Effector memory CD8-positive, alpha-beta T cell (primary cell): ENCODE measurements around the gene APOC3.

Source experiments
- ATAC-seq: fragments of 150-1000 bp; cut with Tn5 transposase; replicated peaks from 2 replicates; pipeline ENCODE4 v1.10.0; 2021; ENCODE audit warnings: mild to moderate bottlenecking, moderate library complexity
- DNase-seq, 3 experiments: peaks; one replicate each; pipeline ENCODE4 v3.0.0; 2021
- H3K27ac Mint-ChIP-seq, 2 donors: one replicate each; pipeline ENCODE4 v1.8.0; 2022; ENCODE audit warnings: mild to moderate bottlenecking in 2 of 2, mixed read lengths in 2 of 2, moderate library complexity in 2 of 2
- H3K27me3 Mint-ChIP-seq, 2 donors: one replicate each; pipeline ENCODE4 v1.8.0; 2022; ENCODE audit warnings: mixed read lengths in 2 of 2
- H3K36me3 Mint-ChIP-seq: one replicate; pipeline ENCODE4 v1.8.0; 2022; ENCODE audit warnings: mild to moderate bottlenecking, moderate library complexity, mixed read lengths; ENCODE audit not compliant: insufficient read depth
- H3K4me1 Mint-ChIP-seq, 2 donors: one replicate each; pipeline ENCODE4 v1.8.0; 2022; ENCODE audit warnings: low read depth in 2 of 2, mixed read lengths in 2 of 2
- H3K4me3 Mint-ChIP-seq, 2 donors: one replicate each; pipeline ENCODE4 v1.8.0; 2022; ENCODE audit warnings: mild to moderate bottlenecking in 2 of 2, mixed read lengths in 2 of 2, moderate library complexity in 2 of 2
- H3K9me3 Mint-ChIP-seq, 2 donors: one replicate each; pipeline ENCODE4 v1.8.0; 2022; ENCODE audit warnings: mixed read lengths in 2 of 2

Gene APOC3

DNA sequence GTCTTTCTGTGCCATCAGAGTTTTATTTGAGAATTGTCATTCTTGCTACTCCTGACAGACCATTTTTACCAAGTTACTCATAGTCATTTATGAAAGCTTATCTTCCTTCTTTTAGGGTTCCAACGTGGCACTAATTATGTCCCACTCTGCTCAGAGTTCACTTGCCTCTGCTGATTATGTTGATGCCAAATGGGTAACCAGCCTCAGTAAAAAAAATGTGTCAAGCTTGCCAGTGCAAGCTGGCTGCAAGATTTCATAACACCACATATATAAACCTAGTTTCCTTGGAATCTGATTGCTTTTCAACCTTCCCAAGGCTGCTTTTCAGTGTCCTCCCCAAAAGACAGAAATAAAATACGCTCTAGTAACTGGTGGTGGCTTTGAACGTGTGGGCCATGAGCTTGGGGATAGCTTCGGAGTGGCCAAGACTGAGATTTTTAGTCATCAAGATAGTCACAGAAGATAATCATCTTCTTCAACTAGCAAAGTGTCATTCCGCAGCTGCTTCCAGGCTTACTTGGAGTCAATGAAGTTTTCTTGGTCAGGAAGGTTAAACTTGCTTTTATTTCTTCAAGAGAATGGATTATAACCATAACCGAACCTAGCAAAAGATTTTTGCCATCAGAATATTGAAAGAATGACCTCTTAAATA lies 37.2 kb downstream of the APOC3 start:
- no peak for ATAC-seq
- Mint-ChIP-seq H3K27me3 (no peaks in the 10 kb centered on the region), H3K9me3 (no peaks in the 10 kb centered on the region), H3K4me1 (peaks cover 11 to 20% of the 10 kb centered on the region in 2 donors), H3K36me3 (peaks cover 70% of the 10 kb centered on the region), H3K4me3 (no peak overlapping the region), H3K27ac (peak overlapping the region in 1 of 2 donors; percentile 62)
- no peak for DNase-seq

DNA sequence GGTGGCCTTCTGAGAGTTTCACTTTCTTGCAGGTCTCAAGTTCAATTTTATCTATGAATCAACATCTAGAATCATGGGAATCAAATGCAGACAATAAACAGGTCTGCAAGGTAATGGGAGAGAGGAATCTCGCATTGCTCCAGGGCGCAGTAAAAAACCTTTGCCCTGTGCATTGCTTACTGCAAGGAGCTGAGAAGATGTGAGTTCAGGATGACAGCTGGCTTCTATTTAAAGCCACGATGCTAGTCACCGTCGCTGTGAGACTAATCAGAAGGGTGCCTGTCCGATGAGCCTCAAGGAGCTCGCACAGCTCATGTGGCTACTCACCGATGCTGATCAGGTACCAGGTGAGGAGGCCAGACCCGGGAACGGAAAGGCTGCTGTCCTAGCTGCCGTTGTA lies 37.9 kb downstream of the APOC3 start:
- H3K9me3 Mint-ChIP-seq: no peaks in the 10 kb centered on the region
- no peak for ATAC-seq
- no peaks in the 10 kb centered on the region for H3K27me3 Mint-ChIP-seq
- H3K4me1 Mint-ChIP-seq: peaks cover 11 to 20% of the 10 kb centered on the region in 2 donors
- H3K4me3 Mint-ChIP-seq: no peak overlapping the region
- peaks cover 68% of the 10 kb centered on the region for H3K36me3 Mint-ChIP-seq
- no peak overlapping the region for H3K27ac Mint-ChIP-seq
- DNase-seq: no peak

- no peak overlapping the region for H3K4me3 Mint-ChIP-seq
- H3K27me3 Mint-ChIP-seq: no peaks in the 10 kb centered on the region
- no peaks in the 10 kb centered on the region for H3K9me3 Mint-ChIP-seq
- peaks cover 69% of the 10 kb centered on the region for H3K36me3 Mint-ChIP-seq
- ATAC-seq (no peak), DNase-seq (no peak)
- peak overlapping the region in 1 of 2 donors; percentile 65 for H3K27ac Mint-ChIP-seq
- peaks cover 11 to 20% of the 10 kb centered on the region in 2 donors for H3K4me1 Mint-ChIP-seq
Observed at GRCh38 chr11:116868066-116868465, 38.4 kb downstream of the APOC3 start.

GRCh38 chr11:116869610-116870009 lies 39.9 kb downstream of the APOC3 start:
- Mint-ChIP-seq H3K9me3 (no peaks in the 10 kb centered on the region), H3K36me3 (peaks cover 76% of the 10 kb centered on the region), H3K27ac (peak overlapping the region; percentile 60 to 83)

GRCh38 chr11:116870054-116870453 lies 40.3 kb downstream of the APOC3 start:
- Mint-ChIP-seq H3K27ac (peak overlapping the region; percentile 60 to 83), H3K4me3 (no peak overlapping the region), H3K4me1 (peaks cover 11 to 20% of the 10 kb centered on the region in 2 donors), H3K9me3 (no peaks in the 10 kb centered on the region), H3K36me3 (peaks cover 81% of the 10 kb centered on the region), H3K27me3 (no peaks in the 10 kb centered on the region)
- no peak for DNase-seq
- ATAC-seq: no peak

More at GRCh38 chr11:116869610-116870009, 39.9 kb downstream of the APOC3 start:
- Mint-ChIP-seq H3K4me1 (peaks cover 11 to 20% of the 10 kb centered on the region in 2 donors), H3K4me3 (no peak overlapping the region), H3K27me3 (no peaks in the 10 kb centered on the region)
- ATAC-seq (no peak), DNase-seq (no peak)

DNA sequence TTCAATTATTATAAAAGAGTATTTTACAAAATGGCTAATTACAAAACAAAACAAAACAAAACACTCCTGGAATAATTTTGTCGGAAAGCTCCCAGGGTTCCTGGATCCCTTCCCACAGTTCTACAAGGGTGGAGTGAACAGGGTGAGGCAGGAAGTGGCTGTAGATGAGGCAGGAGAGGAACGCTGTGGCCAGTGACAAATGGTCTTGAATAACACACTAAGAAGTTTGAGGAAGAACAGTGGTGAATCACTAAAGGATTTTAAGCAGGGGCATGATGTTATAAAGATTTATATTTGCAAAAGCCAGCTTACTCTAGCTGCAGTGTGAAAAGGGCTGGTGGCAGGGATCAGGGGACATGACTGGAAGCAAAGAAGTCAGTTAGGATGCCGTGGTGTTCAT lies 41.5 kb downstream of the APOC3 start:
- Mint-ChIP-seq H3K4me1 (peaks cover 9 to 14% of the 10 kb centered on the region in 2 donors), H3K27me3 (no peaks in the 10 kb centered on the region), H3K36me3 (peaks cover 74% of the 10 kb centered on the region), H3K27ac (peak overlapping the region; percentile 60 to 83), H3K4me3 (no peak overlapping the region), H3K9me3 (no peaks in the 10 kb centered on the region)
- no peak for DNase-seq
- ATAC-seq: no peak

DNA sequence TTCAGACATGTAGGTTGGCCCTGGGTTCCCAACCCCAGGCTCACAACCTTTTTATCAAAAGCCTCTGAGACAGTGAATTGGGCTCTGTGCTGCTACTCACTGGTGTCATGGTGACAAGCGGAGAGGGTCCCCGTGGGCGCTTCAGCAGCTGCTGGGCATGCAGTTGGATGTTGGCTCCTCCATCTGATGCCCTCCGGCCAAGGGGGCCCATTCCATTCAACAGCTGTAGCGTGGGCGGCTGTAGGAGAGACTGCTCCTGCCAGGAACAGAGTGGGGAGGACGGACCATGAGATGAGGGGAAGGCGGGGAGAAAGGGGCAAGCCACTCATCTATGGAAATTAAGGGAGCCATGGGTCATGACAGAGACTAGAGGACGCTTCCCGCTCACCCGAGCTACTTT lies 43.7 kb downstream of the APOC3 start:
- no peaks in the 10 kb centered on the region for H3K27me3 Mint-ChIP-seq
- peaks cover 61% of the 10 kb centered on the region for H3K36me3 Mint-ChIP-seq
- H3K27ac Mint-ChIP-seq: no peak overlapping the region

DNA sequence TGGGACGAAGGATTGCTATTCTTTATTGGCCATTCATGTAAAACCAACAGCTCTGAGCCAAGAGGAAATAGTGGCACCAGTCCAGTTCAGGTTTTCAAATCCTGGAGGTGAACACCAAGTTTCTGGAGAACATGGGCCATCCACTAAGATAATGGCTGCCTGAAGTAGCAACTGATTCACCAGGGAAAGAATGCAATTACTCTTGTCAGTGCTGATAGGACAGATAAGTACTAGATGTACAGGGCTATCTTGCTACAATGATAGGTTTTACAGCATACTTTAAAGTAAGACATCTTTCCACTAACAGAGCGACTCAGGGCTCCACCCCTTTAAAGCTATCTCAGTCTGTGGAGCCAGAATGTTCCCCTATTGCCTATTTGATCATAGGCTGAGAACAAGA lies 44.5 kb downstream of the APOC3 start:
- H3K4me3 Mint-ChIP-seq: no peak overlapping the region
- no peaks in the 10 kb centered on the region for H3K9me3 Mint-ChIP-seq
- peaks cover 14 to 16% of the 10 kb centered on the region in 2 donors for H3K4me1 Mint-ChIP-seq
- no peaks in the 10 kb centered on the region for H3K27me3 Mint-ChIP-seq
- peaks cover 54% of the 10 kb centered on the region for H3K36me3 Mint-ChIP-seq
- ATAC-seq: no peak
- H3K27ac Mint-ChIP-seq: peak overlapping the region; percentile 12 to 68
- no peak for DNase-seq

More for the DNA sequence above, 43.7 kb downstream of the APOC3 start:
- ATAC-seq (no peak), DNase-seq (no peak)
- Mint-ChIP-seq H3K4me1 (peaks cover 11 to 14% of the 10 kb centered on the region in 2 donors), H3K4me3 (no peak overlapping the region), H3K9me3 (no peaks in the 10 kb centered on the region)

GRCh38 chr11:116875194-116875593 lies 45.5 kb downstream of the APOC3 start:
- DNase-seq (no peak), ATAC-seq (no peak)
- Mint-ChIP-seq H3K4me3 (no peak overlapping the region), H3K4me1 (peaks cover 16 to 21% of the 10 kb centered on the region in 2 donors), H3K36me3 (peaks cover 45% of the 10 kb centered on the region), H3K9me3 (no peaks in the 10 kb centered on the region), H3K27ac (peak overlapping the region; percentile 12 to 68), H3K27me3 (no peaks in the 10 kb centered on the region)

GRCh38 chr11:116876656-116877055 lies 46.9 kb downstream of the APOC3 start:
- Mint-ChIP-seq H3K27ac (peak overlapping the region; percentile 6 to 68), H3K4me1 (peaks cover 11 to 12% of the 10 kb centered on the region in 2 donors), H3K9me3 (no peaks in the 10 kb centered on the region), H3K36me3 (peaks cover 33% of the 10 kb centered on the region), H3K27me3 (no peaks in the 10 kb centered on the region), H3K4me3 (no peak overlapping the region)
- DNase-seq (no peak), ATAC-seq (no peak)

- peak overlapping the region; percentile 68 to 83 for H3K27ac Mint-ChIP-seq
- H3K4me1 Mint-ChIP-seq: peaks cover 12 to 13% of the 10 kb centered on the region in 2 donors
- no peak overlapping the region for H3K4me3 Mint-ChIP-seq
- H3K36me3 Mint-ChIP-seq: peaks cover 6% of the 10 kb centered on the region
- DNase-seq (peak; percentile 16 to 25 (median 25)), ATAC-seq (peak; percentile 87)
- H3K27me3 Mint-ChIP-seq: no peaks in the 10 kb centered on the region
- no peaks in the 10 kb centered on the region for H3K9me3 Mint-ChIP-seq
Observed at GRCh38 chr11:116879800-116880625, 50.3 kb downstream of the APOC3 start.

DNA sequence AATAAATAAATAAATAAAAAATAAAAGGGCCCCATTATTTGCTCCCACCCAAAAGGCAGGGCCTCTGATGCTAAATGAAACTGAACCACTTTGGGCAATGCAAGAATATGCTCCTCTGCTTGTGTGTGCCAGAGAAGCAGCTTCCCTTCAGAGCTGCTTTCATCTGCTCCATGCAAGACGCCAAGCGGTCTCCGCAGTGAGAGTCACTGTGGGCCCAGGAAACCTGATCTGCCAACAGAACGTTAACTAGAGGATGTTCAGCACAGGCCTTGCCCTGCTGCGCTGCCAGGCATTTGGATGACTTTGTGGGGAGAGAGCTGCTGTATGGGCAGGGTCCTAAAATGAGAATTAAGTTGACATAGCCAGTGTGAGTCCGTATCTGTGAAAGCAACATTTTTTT lies 51.4 kb downstream of the APOC3 start:
- Mint-ChIP-seq H3K36me3 (no peaks in the 10 kb centered on the region), H3K4me1 (peaks cover 12 to 13% of the 10 kb centered on the region in 2 donors), H3K9me3 (no peaks in the 10 kb centered on the region), H3K27me3 (no peaks in the 10 kb centered on the region), H3K27ac (peak overlapping the region; percentile 2 to 93), H3K4me3 (no peak overlapping the region)
- DNase-seq: no peak
- no peak for ATAC-seq

DNA sequence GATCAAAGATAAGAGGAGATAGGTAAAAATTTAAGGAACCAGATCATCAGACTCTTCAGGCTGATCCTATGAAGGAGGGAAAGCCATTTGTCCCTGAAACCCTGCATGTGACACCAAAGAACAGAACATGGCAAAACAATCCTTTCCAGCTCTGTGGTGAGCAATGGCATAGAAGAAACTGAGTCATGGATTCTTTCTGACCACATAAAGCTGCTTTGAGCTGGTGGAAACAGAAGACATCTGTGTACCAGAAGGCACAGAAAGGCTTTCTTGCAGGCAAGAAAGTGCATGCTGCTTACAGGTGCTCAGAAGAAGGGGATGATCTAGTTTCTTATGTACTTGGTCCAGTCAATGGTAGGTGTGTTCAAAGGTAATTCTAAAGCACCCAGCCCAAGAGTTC lies 52.7 kb downstream of the APOC3 start:
- H3K27me3 Mint-ChIP-seq: no peaks in the 10 kb centered on the region
- peaks cover 12 to 13% of the 10 kb centered on the region in 2 donors for H3K4me1 Mint-ChIP-seq
- H3K9me3 Mint-ChIP-seq: no peaks in the 10 kb centered on the region
- H3K4me3 Mint-ChIP-seq: no peak overlapping the region
- DNase-seq: no peak
- peaks cover under 1% of the 10 kb centered on the region for H3K36me3 Mint-ChIP-seq
- no peak for ATAC-seq
- peak overlapping the region; percentile 2 to 93 for H3K27ac Mint-ChIP-seq
